GM23338 (cell line): ENCODE measurements around the gene ANP32A. TPM values are rescaled to one million over a fixed set of nuclear protein-coding genes. Genes with fewer than 3 reads are reported as not detected.
A peak's percentile ranks its signal among the peaks of the same experiment; 100 is the strongest.

Source experiments
- ATAC-seq: fragments of 200-7000 bp; cut with Tn5 transposase; 3 replicates; pipeline ENCODE4 v1.9.1; 2020
- DNase-seq: peaks from one replicate; pipeline ENCODE4 v3.0.0-alpha.2; 2015; ENCODE audit warnings: low spot score
- H2AFZ ChIP-seq: fragments of 200-600 bp; sonication (generic); 2 replicates; pipeline ENCODE4 v1.8.0; 2016; ENCODE audit warnings: antibody characterized with exemption, mild to moderate bottlenecking, moderate library complexity
- H3F3A ChIP-seq: fragments of 200-600 bp; sonication (generic); replicated peaks from 2 replicates; pipeline ENCODE4 v1.8.0; 2017; ENCODE audit warnings: antibody characterized with exemption, mixed run types, low read depth
- H3K27ac ChIP-seq: fragments of 200-600 bp; sonication (generic); 2 replicates; pipeline ENCODE4 v1.6.1; 2016; ENCODE audit warnings: low read depth
- H3K27me3 ChIP-seq: fragments of 200-600 bp; sonication (generic); 2 replicates; pipeline ENCODE4 v1.8.0; 2016; ENCODE audit warnings: mild to moderate bottlenecking, mixed run types, moderate library complexity; ENCODE audit not compliant: insufficient read depth
- H3K36me3 ChIP-seq: fragments of 200-600 bp; sonication (generic); 2 replicates; pipeline ENCODE4 v1.8.0; 2016; ENCODE audit warnings: mild to moderate bottlenecking; ENCODE audit not compliant: insufficient read depth
- H3K4me1 ChIP-seq: fragments of 200-600 bp; sonication (generic); 2 replicates; pipeline ENCODE4 v1.8.0; 2016; ENCODE audit warnings: mild to moderate bottlenecking, moderate library complexity; ENCODE audit not compliant: insufficient read depth
- H3K4me2 ChIP-seq: fragments of 200-600 bp; sonication (generic); 2 replicates; pipeline ENCODE4 v1.7.1; 2017; ENCODE audit warnings: mixed run types
- H3K4me3 ChIP-seq: fragments of 200-600 bp; sonication (generic); 2 replicates; pipeline ENCODE4 v1.6.1; 2016; ENCODE audit warnings: mixed run types
- H3K79me2 ChIP-seq: fragments of 200-600 bp; sonication (generic); replicated peaks from 2 replicates; pipeline ENCODE4 v1.8.0; 2017; ENCODE audit warnings: mild to moderate bottlenecking; ENCODE audit not compliant: insufficient read depth
- H3K9me2 ChIP-seq: fragments of 200-600 bp; sonication (generic); 2 replicates; pipeline ENCODE4 v1.8.0; 2017; ENCODE audit not compliant: insufficient read depth
- H4K20me1 ChIP-seq: fragments of 200-600 bp; sonication (generic); replicated peaks from 2 replicates; pipeline ENCODE4 v1.8.0; 2017; ENCODE audit warnings: mild to moderate bottlenecking; ENCODE audit not compliant: insufficient read depth
- H3K27ac Mint-ChIP-seq: 2 replicates; pipeline ENCODE4 v1.8.0; 2020; ENCODE audit warnings: inconsistent platforms, mild to moderate bottlenecking, moderate library complexity, mixed read lengths
- H3K27me3 Mint-ChIP-seq: 3 replicates; pipeline ENCODE4 v1.8.0; 2022; ENCODE audit warnings: low read depth, mild to moderate bottlenecking, moderate library complexity, mixed read lengths, inconsistent platforms; ENCODE audit not compliant: insufficient read depth, poor library complexity
- H3K36me3 Mint-ChIP-seq: 3 replicates; pipeline ENCODE4 v1.8.0; 2021; ENCODE audit warnings: low read depth, mild to moderate bottlenecking, inconsistent platforms, moderate library complexity, mixed read lengths
- H3K4me1 Mint-ChIP-seq: 3 replicates; pipeline ENCODE4 v1.8.0; 2020; ENCODE audit warnings: mild to moderate bottlenecking, inconsistent platforms, mixed read lengths
- H3K4me3 Mint-ChIP-seq: 3 replicates; pipeline ENCODE4 v1.8.0; 2021; ENCODE audit warnings: moderate library complexity, mild to moderate bottlenecking, inconsistent platforms, mixed read lengths
- H3K9me3 Mint-ChIP-seq: 3 replicates; pipeline ENCODE4 v1.8.0; 2020; ENCODE audit warnings: moderate library complexity, mild to moderate bottlenecking, inconsistent platforms, mixed read lengths
- EZH2 ChIP-seq: fragments of 200-600 bp; sonication (generic); IDR thresholded peaks from one replicate; pipeline ENCODE4 v1.8.0; 2017; ENCODE audit warnings: antibody characterized with exemption, mild to moderate bottlenecking, low read depth; ENCODE audit not compliant: unreplicated experiment
- EZH2phosphoT487 ChIP-seq: fragments of 200-600 bp; sonication (generic); IDR thresholded peaks from one replicate; pipeline ENCODE4 v1.8.1; 2018; ENCODE audit warnings: antibody characterized with exemption; ENCODE audit not compliant: unreplicated experiment
- NANOG ChIP-seq: IDR thresholded peaks from 2 replicates; pipeline ENCODE4 v1.6.1; 2016; ENCODE audit warnings: antibody characterized with exemption, borderline replicate concordance
- polyA plus RNA-seq: library from polyadenylated mRNA; unstranded; fragments of >200 nt; fragmentation: Nextera tagmentation; extraction: Ambion mirVana; gene quantifications from 2 replicates; pipeline ENCODE4 v1.2.1, GENCODE V29; 2016
- total RNA-seq: library from RNA; depleted of rRNA; stranded (reverse); fragments of >200 nt; shearing (Covaris generic); gene quantifications from 2 replicates; pipeline ENCODE4 v1.2.3, GENCODE V29; 2014
- TF ChIP-seq, protein P1 (sequence below), 2 experiments: fragments of 200-600 bp in 1 of 2; sonication (generic) in 1 of 2; conservative IDR thresholded peaks; 2 replicates each; pipeline versions ENCODE4 v1.5.1 to v1.6.1; 2016 to 2017; ENCODE audit warnings: antibody characterized with exemption in 2 of 2, low read depth in 2 of 2, mild to moderate bottlenecking in 2 of 2, moderate library complexity in 1 of 2
- TF ChIP-seq, protein P2 (sequence below): IDR thresholded peaks from 2 replicates; pipeline ENCODE4 v1.6.1; 2016; ENCODE audit warnings: antibody characterized with exemption

ANP32A gene
- total and polyA plus RNA-seq, 2 experiments from 2014 or later = 204 to 304 TPM

- Mint-ChIP-seq H3K4me3 (no peak overlapping the region), H3K4me1 (no peaks in the 10 kb centered on the region; the same call in 2 of the 3 replicates), H3K36me3 (no peaks in the 10 kb centered on the region), H3K27me3 (peaks cover 35% of the 10 kb centered on the region), H3K9me3 (no peaks in the 10 kb centered on the region), H3K27ac (no peak overlapping the region)
- no peak overlapping the region for H3K27ac ChIP-seq
- no peaks in the 10 kb centered on the region for H3K4me1 ChIP-seq
- H3F3A ChIP-seq = no peaks in the 10 kb centered on the region
- H3K4me2 ChIP-seq = no peak overlapping the region
- DNase-seq (peak; percentile 58), ATAC-seq (peak; percentile 86)
- peaks cover 58% of the 10 kb centered on the region for H3K27me3 ChIP-seq
- TF ChIP-seq, protein P1, sequence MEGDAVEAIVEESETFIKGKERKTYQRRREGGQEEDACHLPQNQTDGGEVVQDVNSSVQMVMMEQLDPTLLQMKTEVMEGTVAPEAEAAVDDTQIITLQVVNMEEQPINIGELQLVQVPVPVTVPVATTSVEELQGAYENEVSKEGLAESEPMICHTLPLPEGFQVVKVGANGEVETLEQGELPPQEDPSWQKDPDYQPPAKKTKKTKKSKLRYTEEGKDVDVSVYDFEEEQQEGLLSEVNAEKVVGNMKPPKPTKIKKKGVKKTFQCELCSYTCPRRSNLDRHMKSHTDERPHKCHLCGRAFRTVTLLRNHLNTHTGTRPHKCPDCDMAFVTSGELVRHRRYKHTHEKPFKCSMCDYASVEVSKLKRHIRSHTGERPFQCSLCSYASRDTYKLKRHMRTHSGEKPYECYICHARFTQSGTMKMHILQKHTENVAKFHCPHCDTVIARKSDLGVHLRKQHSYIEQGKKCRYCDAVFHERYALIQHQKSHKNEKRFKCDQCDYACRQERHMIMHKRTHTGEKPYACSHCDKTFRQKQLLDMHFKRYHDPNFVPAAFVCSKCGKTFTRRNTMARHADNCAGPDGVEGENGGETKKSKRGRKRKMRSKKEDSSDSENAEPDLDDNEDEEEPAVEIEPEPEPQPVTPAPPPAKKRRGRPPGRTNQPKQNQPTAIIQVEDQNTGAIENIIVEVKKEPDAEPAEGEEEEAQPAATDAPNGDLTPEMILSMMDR (conservative IDR thresholded peaks at IDR 0.05; ENCODE audit: low read depth in 2 of 2) = peak; percentile 52 to 68
- no peak for TF ChIP-seq EZH2phosphoT487
- TF ChIP-seq, protein P2, sequence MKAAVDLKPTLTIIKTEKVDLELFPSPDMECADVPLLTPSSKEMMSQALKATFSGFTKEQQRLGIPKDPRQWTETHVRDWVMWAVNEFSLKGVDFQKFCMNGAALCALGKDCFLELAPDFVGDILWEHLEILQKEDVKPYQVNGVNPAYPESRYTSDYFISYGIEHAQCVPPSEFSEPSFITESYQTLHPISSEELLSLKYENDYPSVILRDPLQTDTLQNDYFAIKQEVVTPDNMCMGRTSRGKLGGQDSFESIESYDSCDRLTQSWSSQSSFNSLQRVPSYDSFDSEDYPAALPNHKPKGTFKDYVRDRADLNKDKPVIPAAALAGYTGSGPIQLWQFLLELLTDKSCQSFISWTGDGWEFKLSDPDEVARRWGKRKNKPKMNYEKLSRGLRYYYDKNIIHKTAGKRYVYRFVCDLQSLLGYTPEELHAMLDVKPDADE = no peak
- no peaks in the 10 kb centered on the region for H3K79me2 ChIP-seq
- peaks cover 5% of the 10 kb centered on the region; the same call in 1 of the 2 replicates for H4K20me1 ChIP-seq
- H3K36me3 ChIP-seq = no peaks in the 10 kb centered on the region
- H3K9me2 ChIP-seq = no peaks in the 10 kb centered on the region
- H2AFZ ChIP-seq = no peak overlapping the region
- no peak overlapping the region for H3K4me3 ChIP-seq
Observed at GRCh38 chr15:68829068-68829467, 8.4 kb upstream of the ANP32A start.

GRCh38 chr15:68823561-68823960 is 2.9 kb upstream of the ANP32A start:
- Mint-ChIP-seq H3K27ac (no peak overlapping the region), H3K27me3 (peaks cover 64% of the 10 kb centered on the region), H3K36me3 (peaks cover 7% of the 10 kb centered on the region; the same call in 1 of the 3 replicates), H3K9me3 (no peaks in the 10 kb centered on the region; the same call in 2 of the 3 replicates), H3K4me3 (no peak overlapping the region; the same call in 2 of the 3 replicates), H3K4me1 (peaks cover 19% of the 10 kb centered on the region)
- H3K9me2 ChIP-seq = no peaks in the 10 kb centered on the region
- no peak overlapping the region for H3K4me3 ChIP-seq
- no peak overlapping the region for H2AFZ ChIP-seq
- no peak overlapping the region for H3K27ac ChIP-seq
- H3K36me3 ChIP-seq = no peaks in the 10 kb centered on the region
- H3K79me2 ChIP-seq = peaks cover 34% of the 10 kb centered on the region
- ATAC-seq = no peak
- peak; percentile 57 for DNase-seq
- H3K27me3 ChIP-seq = peaks cover 69% of the 10 kb centered on the region
- peak; percentile 50; the same call in 1 of the 2 replicates for TF ChIP-seq NANOG
- TF ChIP-seq EZH2 = no peak
- no peak overlapping the region for H3K4me2 ChIP-seq
- peaks cover 21% of the 10 kb centered on the region for H3K4me1 ChIP-seq
- H3F3A ChIP-seq = peaks cover 4% of the 10 kb centered on the region; the same call in 1 of the 2 replicates
- H4K20me1 ChIP-seq = peaks cover 24% of the 10 kb centered on the region

GRCh38 chr15:68822818-68823217 is 2.1 kb upstream of the ANP32A start:
- H3K36me3 Mint-ChIP-seq = peaks cover 7% of the 10 kb centered on the region; the same call in 1 of the 3 replicates
- peaks cover 21% of the 10 kb centered on the region for H3K4me1 ChIP-seq
- TF ChIP-seq, protein P2 = no peak
- TF ChIP-seq EZH2 = peak; percentile 22
- H3F3A ChIP-seq = peaks cover 4% of the 10 kb centered on the region; the same call in 1 of the 2 replicates
- peak overlapping the region; percentile 9; the same call in 1 of the 2 replicates for H3K4me2 ChIP-seq
- peaks cover 42% of the 10 kb centered on the region for H3K79me2 ChIP-seq
- no peaks in the 10 kb centered on the region for H3K9me2 ChIP-seq
- H3K27ac Mint-ChIP-seq = no peak overlapping the region
- no peaks in the 10 kb centered on the region for H3K36me3 ChIP-seq
- H3K27ac ChIP-seq = no peak overlapping the region
- peaks cover 65% of the 10 kb centered on the region for H3K27me3 ChIP-seq
- no peaks in the 10 kb centered on the region; the same call in 2 of the 3 replicates for H3K9me3 Mint-ChIP-seq
- peaks cover 60% of the 10 kb centered on the region for H3K27me3 Mint-ChIP-seq
- no peak overlapping the region for H3K4me3 ChIP-seq
- H3K4me1 Mint-ChIP-seq = peaks cover 19% of the 10 kb centered on the region
- no peak overlapping the region for H2AFZ ChIP-seq
- ATAC-seq = no peak
- H3K4me3 Mint-ChIP-seq = peak overlapping the region; percentile 2; the same call in 1 of the 3 replicates
- no peak for DNase-seq
- H4K20me1 ChIP-seq = peaks cover 24% of the 10 kb centered on the region
